ENCODE results near the gene GLI2. TPM values are rescaled to one million over a fixed set of nuclear protein-coding genes. Genes with fewer than 3 reads are reported as not detected.

Gene GLI2
- total RNA-seq, 2 donors from 2014 or later = 17.0 to 24.2 TPM

GRCh38 chr2:120769787-120770120 lies 34.1 kb downstream of the GLI2 start:
- TF ChIP-seq CTCF (conservative IDR thresholded peaks at IDR 0.05) = no peak
- H3K4me1 ChIP-seq (ENCODE audit: control insufficient read depth, insufficient read depth, low read length) = peaks cover 18% of the 10 kb centered on the region
- H3K27me3 ChIP-seq (ENCODE audit: control insufficient read depth, insufficient read depth, low read length, poor library complexity, severe bottlenecking) = no peaks in the 10 kb centered on the region
- H3K9me3 ChIP-seq (ENCODE audit: control insufficient read depth, low read length) = no peaks in the 10 kb centered on the region
- H3K4me3 ChIP-seq (ENCODE audit: low read length) = no peak overlapping the region
- no peaks in the 10 kb centered on the region for H3K36me3 ChIP-seq (ENCODE audit: control insufficient read depth, insufficient read depth, low read length)
- H3K9me3 Mint-ChIP-seq = no peaks in the 10 kb centered on the region
- H3K27ac Mint-ChIP-seq = no peak overlapping the region
- H3K27me3 Mint-ChIP-seq (ENCODE audit: insufficient read depth) = no peaks in the 10 kb centered on the region
- no peak overlapping the region for H3K4me3 Mint-ChIP-seq
- H3K36me3 Mint-ChIP-seq (ENCODE audit: low read depth) = peaks cover 2% of the 10 kb centered on the region
- H3K4me1 Mint-ChIP-seq = peaks cover 39% of the 10 kb centered on the region
- 94% methylated on average over 2 of the region's 2 CpGs; no CpG with 5 or more reads in 1 of the 2 experiments for WGBS, 2 experiments (ENCODE audit: insufficient coverage in 1 of 2, insufficient read length in 1 of 2)
- no peak overlapping the region for H3K9ac ChIP-seq (ENCODE audit: extremely low read depth, low read length, poor library complexity, severe bottlenecking)
- peak; percentile 39 for DNase-seq
- no peak overlapping the region for H3K27ac ChIP-seq (ENCODE audit: low read depth, low read length)

- Mint-ChIP-seq H3K4me3 (no peak overlapping the region), H3K27me3 (ENCODE audit: insufficient read depth) (no peaks in the 10 kb centered on the region), H3K9me3 (no peaks in the 10 kb centered on the region), H3K27ac (peak overlapping the region; percentile 63), H3K4me1 (peaks cover 35% of the 10 kb centered on the region), H3K36me3 (ENCODE audit: low read depth) (peaks cover 2% of the 10 kb centered on the region)
- Histone ChIP-seq H3K9ac (ENCODE audit: extremely low read depth, low read length, poor library complexity, severe bottlenecking) (no peak overlapping the region), H3K27me3 (ENCODE audit: control insufficient read depth, insufficient read depth, low read length, poor library complexity, severe bottlenecking) (no peaks in the 10 kb centered on the region), H3K4me1 (ENCODE audit: control insufficient read depth, insufficient read depth, low read length) (peaks cover 15% of the 10 kb centered on the region), H3K9me3 (ENCODE audit: control insufficient read depth, low read length) (no peaks in the 10 kb centered on the region), H3K27ac (ENCODE audit: low read depth, low read length) (no peak overlapping the region), H3K36me3 (ENCODE audit: control insufficient read depth, insufficient read depth, low read length) (no peaks in the 10 kb centered on the region), H3K4me3 (ENCODE audit: low read length) (no peak overlapping the region)
- no peak for DNase-seq
- TF ChIP-seq CTCF (conservative IDR thresholded peaks at IDR 0.05) = no peak
- WGBS, 2 experiments (ENCODE audit: insufficient coverage in 1 of 2, insufficient read length in 1 of 2) = 87 to 93% methylated on average over 2 to 4 of the region's 4 CpGs
Measured at GRCh38 chr2:120770176-120770575, 34.5 kb downstream of the GLI2 start.

GRCh38 chr2:120770641-120771040 lies 35.0 kb downstream of the GLI2 start:
- no peak overlapping the region for H3K4me3 Mint-ChIP-seq
- Histone ChIP-seq H3K4me3 (ENCODE audit: low read length) (no peak overlapping the region), H3K27ac (ENCODE audit: low read depth, low read length) (peak overlapping the region; percentile 49), H3K4me1 (ENCODE audit: control insufficient read depth, insufficient read depth, low read length) (peaks cover 10% of the 10 kb centered on the region), H3K9me3 (ENCODE audit: control insufficient read depth, low read length) (no peaks in the 10 kb centered on the region), H3K27me3 (ENCODE audit: control insufficient read depth, insufficient read depth, low read length, poor library complexity, severe bottlenecking) (no peaks in the 10 kb centered on the region), H3K9ac (ENCODE audit: extremely low read depth, low read length, poor library complexity, severe bottlenecking) (no peak overlapping the region), H3K36me3 (ENCODE audit: control insufficient read depth, insufficient read depth, low read length) (no peaks in the 10 kb centered on the region)
- H3K4me1 Mint-ChIP-seq = peaks cover 31% of the 10 kb centered on the region
- no peaks in the 10 kb centered on the region for H3K27me3 Mint-ChIP-seq (ENCODE audit: insufficient read depth)
- DNase-seq = peak; percentile 40
- H3K9me3 Mint-ChIP-seq = no peaks in the 10 kb centered on the region
- peaks cover 2% of the 10 kb centered on the region for H3K36me3 Mint-ChIP-seq (ENCODE audit: low read depth)
- H3K27ac Mint-ChIP-seq = peak overlapping the region; percentile 63
- WGBS, 2 experiments (ENCODE audit: insufficient coverage in 1 of 2, insufficient read length in 1 of 2) = 89 to 92% methylated on average over 4 to 6 of the region's 6 CpGs
- no peak for TF ChIP-seq CTCF (conservative IDR thresholded peaks at IDR 0.05)
